GM21526 (cell line): Measurements from ENCODE around the gene FOXP1.

ENCODE experiments used
- ATAC-seq: cut with Tn5 transposase; IDR thresholded peaks from one replicate; pipeline ENCODE4 v1.9.1; 2021; ENCODE audit warnings: moderate library complexity; ENCODE audit not compliant: unreplicated experiment, low FRiP score

The FOXP1 gene

DNA sequence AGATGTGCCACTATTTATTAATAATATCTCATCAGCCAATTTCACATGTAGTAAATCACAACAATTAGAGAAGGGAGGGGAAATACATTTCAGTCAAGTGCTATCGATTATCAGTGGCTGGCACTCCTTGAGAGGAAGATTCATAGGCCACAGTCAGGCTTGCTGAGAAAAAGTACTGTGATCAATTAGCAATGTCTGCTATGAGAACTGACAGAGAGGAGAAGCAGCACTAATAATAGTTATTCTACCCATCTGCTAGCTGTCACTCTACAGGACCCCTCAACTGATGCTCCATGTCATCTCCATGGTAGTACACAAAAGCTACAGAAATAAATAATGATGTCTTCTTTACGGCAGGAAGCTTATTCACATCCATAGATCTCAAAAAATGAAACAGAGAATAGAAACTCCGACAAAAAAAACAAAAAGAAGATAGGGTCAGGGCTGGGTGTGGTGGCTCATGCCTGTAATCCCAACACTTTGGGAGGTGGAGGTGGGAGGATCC is 351.3 kb downstream of the FOXP1 start:
- ATAC-seq = no peak

DNA sequence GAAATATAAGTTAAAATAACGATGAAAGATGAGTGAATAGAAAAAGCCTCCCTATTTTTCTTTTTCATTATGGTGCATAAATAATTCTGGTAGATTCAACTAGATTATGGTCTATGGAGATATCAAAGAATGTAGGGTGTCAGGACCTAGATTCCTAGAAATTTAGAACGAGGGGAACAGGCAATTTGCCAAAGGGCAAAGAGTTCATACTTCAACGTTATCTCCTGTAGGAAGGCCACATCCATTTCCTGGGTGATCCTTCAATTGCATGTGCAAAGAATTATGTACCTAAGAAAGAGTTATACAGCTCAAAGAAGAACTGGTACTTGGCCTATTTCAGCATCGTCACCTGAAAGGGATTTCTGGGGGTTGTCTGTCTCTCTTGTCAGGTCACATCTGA is 351.8 kb downstream of the FOXP1 start:
- ATAC-seq = no peak

DNA sequence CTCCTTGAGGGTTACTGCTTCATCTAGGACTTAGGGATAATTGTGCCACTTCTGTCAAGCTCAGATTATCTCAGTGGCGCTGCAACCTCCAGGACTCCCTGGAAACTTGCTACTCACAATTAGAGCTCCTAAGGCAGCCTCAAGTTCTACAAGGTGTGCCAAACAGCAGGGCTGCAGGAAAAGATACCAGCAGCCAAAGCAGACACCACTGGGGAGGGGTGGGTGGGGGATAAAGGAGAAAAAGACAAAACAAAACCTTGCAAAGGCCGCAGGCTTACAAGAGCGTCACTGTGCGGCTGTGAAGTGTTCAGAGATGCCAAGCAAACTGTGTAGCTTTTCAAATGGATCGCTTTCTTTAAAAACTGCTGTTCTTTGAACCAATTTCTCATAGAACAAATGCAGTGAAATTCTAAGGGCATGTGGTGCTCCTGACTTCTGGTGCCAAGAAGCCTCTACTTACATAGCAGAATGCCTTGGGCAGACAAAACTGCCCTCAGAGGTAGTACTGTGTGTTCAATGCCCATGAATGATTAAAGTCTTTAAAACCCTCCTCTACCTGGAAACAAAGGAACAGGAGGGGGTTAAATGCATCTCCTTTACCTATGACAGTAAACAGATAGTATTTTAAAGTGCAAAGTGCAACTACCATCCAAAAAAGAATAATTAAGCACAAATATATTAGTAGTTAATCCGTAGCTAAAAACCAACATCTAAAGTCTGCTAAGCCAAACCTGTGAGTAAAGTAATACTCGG is 353.4 kb downstream of the FOXP1 start:
- no peak for ATAC-seq

DNA sequence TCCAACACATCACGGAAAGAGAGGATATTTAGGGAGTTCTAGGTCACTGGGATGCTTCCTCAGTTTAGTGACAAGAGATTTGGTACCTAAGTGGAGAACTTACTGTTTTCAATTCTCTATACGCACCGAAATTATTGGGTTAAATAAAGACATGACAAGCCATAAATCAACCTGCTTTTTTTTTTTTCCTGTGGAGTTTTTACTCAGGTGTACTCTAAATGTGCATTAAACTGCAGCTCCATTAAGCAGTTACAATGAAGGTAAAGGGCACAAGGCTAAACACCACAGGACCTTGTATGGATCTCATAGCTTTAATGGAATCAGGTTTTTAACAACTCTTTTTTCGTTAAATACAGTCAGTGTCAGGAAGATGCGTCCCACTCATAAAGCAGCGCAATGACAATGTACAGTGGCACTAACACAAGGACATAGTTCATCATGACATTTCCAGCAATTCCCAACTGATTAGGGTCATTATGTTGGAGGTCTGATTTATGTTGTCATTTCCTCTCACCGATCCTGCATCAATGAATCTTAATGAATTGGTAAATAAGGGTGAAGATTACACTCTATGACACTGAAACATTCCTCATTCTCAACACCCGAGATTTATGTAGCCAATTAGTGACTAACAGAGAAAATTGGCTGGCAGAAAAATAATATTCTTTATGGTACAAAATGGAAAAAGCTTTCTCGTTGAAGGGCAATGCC is 355.2 kb downstream of the FOXP1 start:
- no peak for ATAC-seq

DNA sequence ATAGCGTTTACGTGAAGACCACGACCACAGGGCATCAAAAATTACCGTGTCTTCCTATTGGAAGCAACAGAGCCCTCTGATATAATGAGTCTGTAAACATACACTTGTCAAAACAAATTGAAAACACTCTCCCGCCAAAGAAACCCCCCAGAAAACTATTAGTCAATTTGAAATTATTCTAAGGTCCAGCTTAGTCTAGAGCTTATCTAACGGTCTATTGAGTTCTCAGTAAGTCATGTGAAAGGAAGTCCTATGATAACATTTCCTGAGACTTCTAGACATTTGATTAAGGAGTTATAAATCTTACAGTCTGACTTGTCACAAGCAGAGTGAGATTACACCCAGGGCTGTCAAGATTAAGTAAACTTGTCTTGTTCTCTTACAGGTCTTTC is 356.3 kb downstream of the FOXP1 start:
- ATAC-seq = no peak

DNA sequence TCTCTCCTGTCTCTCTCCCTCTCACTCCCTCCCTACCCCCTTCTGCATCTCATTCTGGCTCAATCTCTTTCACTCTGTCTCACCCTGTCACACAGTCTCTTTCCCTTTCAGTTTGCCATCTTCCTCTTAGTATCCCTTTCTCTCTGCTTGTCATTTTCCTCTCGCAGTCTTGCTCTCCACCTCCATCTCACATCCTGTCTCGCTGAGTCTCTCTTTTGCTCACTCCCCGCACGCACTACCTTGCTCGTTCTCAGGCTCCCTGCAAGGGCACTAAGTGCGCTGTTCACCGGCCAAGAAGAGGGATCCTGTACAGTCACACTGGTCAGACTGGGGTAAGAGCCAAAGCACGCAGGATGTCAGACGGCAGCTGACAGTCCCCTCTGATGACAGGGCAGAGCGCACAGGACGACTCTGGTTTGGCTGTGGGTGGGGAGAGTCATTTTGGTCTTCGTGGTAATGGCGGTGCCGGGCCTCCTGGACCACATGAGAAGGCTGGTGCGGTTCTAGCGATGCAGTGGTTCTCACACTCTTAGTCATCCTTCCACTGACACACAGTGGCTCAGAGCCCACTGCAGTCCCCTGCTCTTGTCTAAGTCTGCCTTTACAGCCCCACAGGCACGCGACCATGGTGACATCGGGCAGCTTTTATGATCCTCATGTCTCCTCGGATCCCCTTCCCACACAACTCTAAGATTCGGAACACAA is 356.8 kb downstream of the FOXP1 start:
- peak; percentile 87 for ATAC-seq

DNA sequence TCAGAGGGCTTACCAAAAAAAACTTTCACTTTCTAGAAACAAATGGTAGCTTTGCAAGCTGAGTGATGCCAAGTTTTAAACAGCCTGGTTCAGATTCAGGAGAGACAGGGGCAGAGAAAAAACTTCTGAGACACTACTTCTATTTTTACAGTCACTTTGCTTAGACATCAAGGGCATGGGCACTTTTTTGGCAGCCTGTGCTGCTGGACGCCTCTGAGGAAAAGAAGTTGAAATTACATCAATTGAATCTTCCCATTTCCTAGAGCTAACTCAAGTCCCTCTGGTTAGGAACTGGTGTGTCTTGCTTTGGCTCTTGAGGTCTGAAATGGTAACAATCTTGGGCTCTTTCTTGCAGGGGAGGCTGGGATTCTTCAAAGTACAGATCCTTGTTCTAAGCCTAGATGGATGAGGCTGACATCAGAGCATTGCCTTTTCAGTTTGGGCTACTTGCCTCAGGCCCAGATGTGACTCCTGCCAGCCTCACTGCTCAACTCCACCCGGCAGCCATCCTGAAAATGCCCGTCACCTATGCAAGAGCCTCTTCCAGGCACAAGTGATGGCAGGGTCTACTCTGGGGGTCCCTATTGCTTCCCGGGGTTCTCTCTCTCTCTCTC is 357.5 kb downstream of the FOXP1 start:
- peak; percentile 10 for ATAC-seq

DNA sequence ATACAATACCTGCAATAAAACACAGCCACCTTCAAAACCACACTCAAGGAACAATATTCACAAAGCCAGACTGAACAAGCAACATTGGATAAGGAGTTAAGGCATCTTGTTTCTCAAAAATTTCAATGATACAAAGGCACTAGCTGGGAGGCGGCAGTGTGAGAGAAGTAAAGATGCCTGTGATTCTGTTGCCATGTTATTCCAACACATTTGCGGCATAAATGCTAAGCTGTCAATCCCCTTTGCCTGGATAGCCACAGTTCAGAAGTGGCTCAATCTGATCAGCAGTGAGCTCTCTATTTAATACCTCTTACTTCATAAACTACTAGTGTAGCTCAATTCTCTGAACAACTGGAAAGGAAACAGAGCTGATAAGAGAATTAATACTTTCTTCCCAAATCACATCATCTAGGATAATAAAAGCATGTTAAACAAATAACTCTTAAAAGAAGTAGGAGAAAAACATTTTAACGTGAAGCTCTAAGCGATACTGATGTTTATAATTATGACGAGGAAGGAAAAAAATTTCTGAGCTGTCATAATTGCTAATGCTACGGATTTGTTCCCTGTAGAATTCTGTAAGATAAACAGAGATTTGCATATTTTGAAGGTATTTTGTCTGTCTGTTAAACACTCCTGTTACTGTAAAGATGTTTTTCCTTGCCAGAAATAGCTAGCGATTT is 358.4 kb downstream of the FOXP1 start:
- ATAC-seq = no peak

DNA sequence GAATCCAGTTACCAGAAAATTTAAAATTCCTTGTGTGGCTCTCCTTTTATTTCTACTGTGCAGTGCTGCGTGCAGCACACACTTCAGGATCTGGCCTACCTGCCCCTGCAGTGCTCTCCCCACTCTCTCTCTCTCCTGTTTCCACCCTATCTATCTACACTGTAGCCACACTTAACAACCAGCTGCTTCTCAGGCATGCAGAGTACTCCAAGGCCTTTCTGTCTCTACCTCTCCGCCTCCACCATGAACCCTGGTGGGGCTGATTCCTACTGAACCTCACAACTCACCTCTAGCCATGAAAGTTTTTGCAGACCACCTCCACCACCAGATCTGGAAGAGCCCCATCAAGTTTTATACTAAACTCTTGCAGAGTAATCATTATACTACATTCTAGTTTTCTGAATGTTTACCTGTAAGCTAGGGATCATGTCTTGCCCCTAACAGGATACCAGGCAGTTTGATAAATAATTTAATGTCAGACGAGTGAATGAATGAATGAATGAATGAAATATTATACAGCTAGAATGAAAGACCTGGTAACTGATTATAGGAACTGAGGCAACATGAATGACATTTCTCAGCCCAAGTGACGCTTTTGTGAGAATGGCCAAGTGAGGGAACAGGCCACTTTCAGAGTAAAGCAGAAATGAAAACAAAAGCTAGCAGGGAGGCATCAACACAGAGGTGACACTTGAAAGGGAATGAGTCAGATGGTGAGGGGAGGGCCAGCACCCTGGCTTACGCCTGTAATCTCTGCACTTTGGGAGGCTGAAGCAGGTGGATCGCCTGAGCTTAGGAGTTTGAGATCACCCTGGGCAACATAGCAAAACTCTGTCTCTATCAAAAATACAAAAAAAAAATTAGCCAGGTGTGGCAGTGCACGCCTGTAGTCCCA is 363.5 kb downstream of the FOXP1 start:
- ATAC-seq = peak; percentile 83

DNA sequence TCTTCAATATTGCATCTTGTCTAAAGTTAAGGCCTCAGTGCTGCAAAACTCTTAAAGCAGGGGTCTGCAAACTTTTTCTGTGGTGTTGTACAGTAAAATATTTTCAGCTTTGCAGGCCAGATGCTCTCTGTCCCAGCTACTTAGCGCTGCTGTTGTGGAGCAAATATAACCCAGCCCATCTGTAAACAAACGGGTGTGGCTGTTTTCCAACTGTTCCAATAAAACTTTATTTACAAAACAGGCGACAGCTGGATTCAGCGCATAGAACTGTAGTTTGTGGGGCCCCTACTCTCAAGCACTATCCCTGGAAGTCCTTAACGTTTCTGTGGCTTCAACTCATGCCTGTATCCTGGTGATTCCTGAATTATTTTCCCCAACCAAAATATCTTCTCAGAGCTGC is 365.0 kb downstream of the FOXP1 start:
- ATAC-seq = no peak

DNA sequence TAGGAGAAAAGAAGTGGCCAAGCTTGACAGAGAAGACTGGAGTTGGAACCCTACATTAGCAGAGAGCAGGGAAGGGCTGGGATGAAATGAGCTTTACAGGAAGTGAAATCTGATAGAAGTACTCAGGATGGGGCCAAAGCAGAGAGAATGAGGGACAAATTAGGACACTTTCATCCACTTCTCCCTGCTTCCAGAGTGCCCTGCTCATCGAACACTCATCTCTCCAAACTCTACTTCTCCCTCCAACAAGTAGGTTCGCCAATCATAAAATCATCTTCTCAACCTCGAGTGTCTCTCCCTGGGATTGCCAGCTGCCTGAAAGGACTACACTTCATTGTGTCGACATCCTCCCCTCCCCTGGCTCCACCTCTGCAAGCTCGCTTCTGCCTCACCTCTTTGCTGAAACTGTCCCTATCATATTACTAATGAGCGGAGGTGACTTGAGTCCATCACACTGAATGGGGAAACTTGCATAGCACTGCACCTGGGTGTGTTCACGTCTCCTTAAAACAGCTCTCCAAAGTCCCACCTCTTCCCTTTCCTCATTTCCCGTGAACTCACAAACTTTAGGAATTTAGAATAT is 365.8 kb downstream of the FOXP1 start:
- ATAC-seq = no peak

DNA sequence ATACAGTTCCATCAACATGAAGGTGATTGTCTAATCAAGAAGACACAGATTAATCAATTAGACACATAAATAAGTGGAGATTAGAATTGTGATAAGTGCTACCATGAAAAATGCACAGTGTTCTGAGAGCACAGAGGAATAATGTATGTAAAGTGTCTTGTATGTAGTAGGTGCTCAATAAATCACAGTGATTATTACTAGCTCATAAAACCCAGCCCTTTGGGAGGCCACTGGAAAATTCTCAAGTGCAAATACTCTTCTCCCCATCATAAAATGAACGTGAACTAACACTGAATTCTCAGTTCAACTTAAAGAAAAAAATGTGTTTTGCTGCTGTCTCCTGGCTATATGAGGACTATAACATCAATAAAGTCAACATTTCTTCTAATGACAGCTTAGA is 368.2 kb downstream of the FOXP1 start:
- no peak for ATAC-seq

DNA sequence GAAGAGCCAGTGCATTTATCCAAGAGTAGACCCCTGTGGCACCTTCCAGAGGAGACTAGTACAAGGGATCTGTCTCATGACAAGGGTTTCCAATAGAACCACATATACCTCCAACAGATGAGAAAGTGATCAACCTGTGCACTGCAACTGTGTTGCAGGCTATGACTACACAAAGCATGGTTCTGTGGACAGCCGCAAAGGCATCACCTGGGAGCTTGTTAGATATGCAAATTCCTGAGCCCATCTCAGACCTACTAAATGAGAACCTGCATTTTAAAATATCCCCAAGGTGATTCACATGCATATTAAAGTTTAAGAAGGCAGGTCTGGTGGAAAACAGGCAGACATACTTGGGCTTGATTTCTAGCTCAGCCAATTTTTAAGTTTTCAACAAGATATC is 368.7 kb downstream of the FOXP1 start:
- no peak for ATAC-seq

DNA sequence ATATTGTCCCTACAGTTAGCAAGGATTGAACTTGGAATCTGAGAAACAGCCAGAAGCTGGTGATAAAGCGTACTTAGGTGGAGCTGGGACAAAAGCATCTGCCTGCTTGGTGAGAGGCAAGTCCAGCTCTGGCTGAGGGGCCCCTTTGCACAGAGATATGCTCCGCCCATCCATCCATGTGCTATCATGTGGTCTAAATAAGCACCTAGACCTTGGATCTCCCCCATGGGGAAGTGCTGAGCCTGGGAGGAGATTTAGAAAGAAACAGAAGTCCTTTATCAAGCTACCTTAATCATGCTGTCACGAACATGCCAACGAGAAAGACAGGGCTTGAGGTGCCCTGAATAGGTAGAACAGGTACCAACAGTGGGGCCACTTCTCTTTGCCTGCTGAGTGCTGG is 369.5 kb downstream of the FOXP1 start:
- ATAC-seq = no peak

DNA sequence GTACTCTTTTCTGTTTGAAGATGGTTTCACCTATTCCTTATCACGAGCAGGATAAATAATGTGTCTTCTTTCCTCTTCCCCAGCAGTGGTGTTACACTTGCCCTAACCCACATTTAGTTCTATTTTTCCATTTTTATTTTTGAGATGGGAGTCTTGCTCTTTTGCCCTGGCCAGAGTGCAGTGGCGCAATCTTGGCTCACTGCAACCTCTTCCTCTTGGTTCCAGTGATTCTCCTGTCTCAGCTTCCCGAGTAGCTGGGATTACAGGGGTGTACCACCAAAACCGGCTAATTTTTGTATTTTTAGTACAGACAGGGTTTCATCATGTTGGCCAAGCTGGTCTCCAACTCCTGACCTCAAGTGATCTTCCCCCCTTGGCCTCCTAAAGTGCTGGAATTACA is 372.4 kb downstream of the FOXP1 start:
- no peak for ATAC-seq

DNA sequence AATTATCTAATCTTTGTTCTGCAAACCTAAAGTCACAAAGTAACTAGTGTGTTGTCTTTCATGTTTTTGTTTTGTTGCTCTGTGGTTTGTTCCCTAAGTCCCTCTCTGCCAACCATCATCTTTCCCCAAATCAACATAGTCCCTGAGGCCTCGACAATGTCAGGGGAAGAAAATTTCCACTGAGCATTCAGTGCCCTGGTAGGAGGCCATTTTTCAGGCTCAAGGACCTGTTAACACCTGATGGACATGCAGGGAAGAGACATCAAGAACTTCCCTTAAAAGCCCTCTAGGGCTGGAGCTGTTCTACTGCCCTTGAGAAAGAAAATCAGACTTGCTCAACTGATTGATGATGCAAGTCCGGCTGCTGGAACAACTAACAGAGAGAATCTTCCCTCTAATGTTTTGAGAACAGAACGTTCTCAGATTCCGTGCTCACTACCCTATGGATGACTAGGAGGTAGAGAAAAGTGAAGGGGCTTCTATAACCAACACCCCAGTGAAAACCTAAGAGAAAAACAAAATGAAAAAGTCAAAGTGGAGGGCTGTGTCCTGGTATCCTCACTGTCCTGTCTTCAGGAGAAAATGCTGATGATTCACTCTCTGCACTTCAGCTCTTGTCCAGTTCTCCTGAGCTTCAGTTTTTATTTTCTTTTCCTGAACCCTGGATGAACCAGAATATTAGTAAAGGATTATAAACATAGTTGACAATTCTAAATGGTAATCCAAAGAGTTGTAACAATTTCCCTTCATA is 373.1 kb downstream of the FOXP1 start:
- ATAC-seq = no peak

DNA sequence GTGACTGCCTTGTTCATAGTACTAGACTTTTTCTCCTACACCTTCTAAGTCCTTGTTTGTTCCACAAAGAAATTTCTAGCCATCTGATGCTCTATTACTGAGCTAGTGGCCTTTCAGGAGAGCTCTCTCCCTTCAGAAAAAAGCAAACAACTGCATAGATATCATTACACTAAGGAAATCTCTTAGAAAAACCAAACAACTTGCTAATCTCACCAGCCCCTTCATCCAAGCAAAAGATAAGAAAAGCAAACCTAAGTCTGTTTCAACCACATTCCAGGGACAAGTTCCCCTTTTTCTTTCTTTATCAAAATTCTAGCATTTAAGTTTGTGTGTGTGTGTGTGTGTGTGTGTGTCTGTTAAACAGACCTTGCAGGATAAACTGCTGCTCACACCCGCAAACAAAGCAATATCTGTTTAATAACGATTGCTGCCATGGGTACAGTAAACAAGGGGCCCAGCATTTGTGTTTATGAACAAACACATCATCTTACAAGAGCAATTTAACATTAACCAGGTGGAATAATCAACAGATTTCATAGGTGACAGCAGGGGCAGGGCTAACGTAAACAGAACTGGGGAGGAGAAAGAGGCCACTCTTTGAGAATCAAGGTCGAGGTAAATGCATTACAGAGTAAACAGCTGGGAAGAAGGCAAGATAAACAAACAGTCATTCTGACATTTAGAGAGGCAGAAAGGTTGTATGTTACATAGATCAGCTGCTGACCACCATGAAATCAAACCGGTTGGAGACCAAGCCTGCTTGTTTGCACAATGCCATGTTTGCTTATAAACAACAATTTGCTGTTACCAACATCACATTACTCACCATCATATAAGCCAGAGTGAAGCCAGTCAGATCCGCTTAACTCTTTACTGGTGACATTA is 375.1 kb downstream of the FOXP1 start:
- no peak for ATAC-seq
